ENCODE data around the gene ZNF580.

DNA sequence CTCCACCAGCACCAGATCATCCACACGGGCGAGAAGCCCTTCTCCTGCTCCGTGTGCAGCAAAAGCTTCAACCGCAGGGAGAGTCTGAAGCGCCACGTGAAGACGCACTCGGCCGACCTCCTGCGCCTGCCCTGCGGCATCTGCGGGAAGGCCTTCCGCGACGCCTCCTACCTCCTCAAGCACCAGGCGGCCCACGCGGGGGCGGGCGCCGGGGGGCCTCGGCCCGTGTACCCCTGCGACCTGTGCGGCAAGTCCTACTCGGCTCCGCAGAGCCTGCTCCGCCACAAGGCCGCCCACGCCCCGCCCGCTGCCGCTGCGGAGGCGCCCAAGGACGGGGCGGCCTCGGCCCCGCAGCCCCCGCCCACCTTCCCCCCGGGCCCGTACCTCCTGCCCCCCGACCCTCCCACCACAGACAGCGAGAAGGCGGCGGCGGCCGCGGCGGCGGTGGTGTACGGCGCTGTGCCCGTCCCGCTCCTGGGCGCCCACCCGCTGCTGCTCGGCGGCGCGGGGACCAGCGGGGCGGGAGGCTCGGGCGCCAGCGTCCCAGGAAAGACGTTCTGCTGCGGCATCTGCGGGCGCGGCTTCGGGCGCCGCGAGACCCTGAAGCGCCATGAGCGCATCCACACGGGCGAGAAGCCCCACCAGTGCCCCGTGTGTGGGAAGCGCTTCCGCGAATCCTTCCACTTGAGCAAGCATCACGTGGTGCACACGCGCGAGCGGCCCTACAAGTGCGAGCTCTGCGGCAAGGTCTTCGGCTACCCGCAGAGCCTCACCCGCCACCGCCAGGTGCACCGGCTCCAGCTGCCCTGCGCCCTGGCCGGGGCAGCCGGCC lies 25.9 kb upstream of the ZNF580 start:
- TF ChIP-seq, protein P1, sequence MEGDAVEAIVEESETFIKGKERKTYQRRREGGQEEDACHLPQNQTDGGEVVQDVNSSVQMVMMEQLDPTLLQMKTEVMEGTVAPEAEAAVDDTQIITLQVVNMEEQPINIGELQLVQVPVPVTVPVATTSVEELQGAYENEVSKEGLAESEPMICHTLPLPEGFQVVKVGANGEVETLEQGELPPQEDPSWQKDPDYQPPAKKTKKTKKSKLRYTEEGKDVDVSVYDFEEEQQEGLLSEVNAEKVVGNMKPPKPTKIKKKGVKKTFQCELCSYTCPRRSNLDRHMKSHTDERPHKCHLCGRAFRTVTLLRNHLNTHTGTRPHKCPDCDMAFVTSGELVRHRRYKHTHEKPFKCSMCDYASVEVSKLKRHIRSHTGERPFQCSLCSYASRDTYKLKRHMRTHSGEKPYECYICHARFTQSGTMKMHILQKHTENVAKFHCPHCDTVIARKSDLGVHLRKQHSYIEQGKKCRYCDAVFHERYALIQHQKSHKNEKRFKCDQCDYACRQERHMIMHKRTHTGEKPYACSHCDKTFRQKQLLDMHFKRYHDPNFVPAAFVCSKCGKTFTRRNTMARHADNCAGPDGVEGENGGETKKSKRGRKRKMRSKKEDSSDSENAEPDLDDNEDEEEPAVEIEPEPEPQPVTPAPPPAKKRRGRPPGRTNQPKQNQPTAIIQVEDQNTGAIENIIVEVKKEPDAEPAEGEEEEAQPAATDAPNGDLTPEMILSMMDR (IDR thresholded peaks at IDR 0.05): no peak
- no peak for TF ChIP-seq POLR2A (IDR thresholded peaks at IDR 0.05)
